Upper lobe of left lung (tissue), 4 donors: Measurements from ENCODE around the gene N4BP2.

Experiments
- CTCF ChIP-seq, 6 experiments: fragments of 450-650 bp in 4 of 6; fragments of 200-600 bp in 2 of 6; sonication (generic) in 2 of 6; IDR thresholded peaks; one replicate each; pipeline ENCODE4 v1.5.1; 2016 to 2019; ENCODE audit warnings: antibody characterized with exemption in 6 of 6
- EP300 ChIP-seq, 4 donors: sonication (generic); formaldehyde crosslinking; IDR thresholded peaks; one replicate each; pipeline ENCODE4 v1.5.1; 2017; ENCODE audit warnings: antibody characterized with exemption in 4 of 4, control low read depth in 2 of 4
- POLR2AphosphoS5 ChIP-seq, 2 donors: sonication (generic); formaldehyde crosslinking; IDR thresholded peaks; one replicate each; pipeline ENCODE4 v1.5.1; 2017; ENCODE audit warnings: antibody characterized with exemption in 2 of 2

- TF ChIP-seq CTCF (IDR thresholded peaks at IDR 0.05) (no peak), EP300 (IDR thresholded peaks at IDR 0.05) (no peak), POLR2AphosphoS5 (IDR thresholded peaks at IDR 0.05) (no peak)
These were observed 145.2 kb downstream of the N4BP2 start for GRCh38 chr4:40201898-40202297.
